A673 (cell line): ENCODE measurements around the gene BAIAP2L1. TPM values are rescaled to one million over a fixed set of nuclear protein-coding genes. Genes with fewer than 3 reads are reported as not detected.
"Not testable (repeated sequence)": the region's sequence is repeated elsewhere in the genome, so short reads cannot be mapped to it uniquely, and the experiment has no call there.

Experiments used
- BruUV-seq: library from RNA; stranded (reverse); fragments of 400-500 nt; replicated peaks from 2 replicates; lab custom pipeline; 2021; lab: Mats Ljungman, UMichigan
- CTCF ChIA-PET: fragments of 300-600 bp; sonication (Branson Sonifier 250); formaldehyde crosslinking; loops from one replicate; lab custom pipeline; 2022; ENCODE audit warnings: antibody characterized with exemption; lab: Charles Lee
- POLR2A ChIA-PET: fragments of 300-600 bp; sonication (Branson Sonifier 250); formaldehyde crosslinking; loops from one replicate; lab custom pipeline; 2022; ENCODE audit warnings: antibody characterized with exemption; ENCODE audit not compliant: low non-redundant PET; lab: Charles Lee
- DNase-seq: peaks from one replicate; pipeline ENCODE4 v3.0.0-alpha.2; 2015; ENCODE audit warnings: low spot score
- H3K27ac ChIP-seq: fragments of 200-600 bp; sonication (generic); 2 replicates; pipeline ENCODE4 v1.5.1; 2016; ENCODE audit warnings: mixed run types, low read depth, mild to moderate bottlenecking, mixed read lengths, antibody characterized with exemption, low read length; ENCODE audit not compliant: poor library complexity, severe bottlenecking
- H3K27me3 ChIP-seq: fragments of 200-600 bp; sonication (generic); replicated peaks from 2 replicates; pipeline ENCODE4 v1.6.1; 2017; ENCODE audit warnings: mixed run types, low read depth, mild to moderate bottlenecking, mixed read lengths, antibody characterized with exemption, low read length; ENCODE audit not compliant: insufficient read depth, poor library complexity
- H3K36me3 ChIP-seq: fragments of 200-600 bp; sonication (generic); 2 replicates; pipeline ENCODE4 v1.6.1; 2016; ENCODE audit warnings: mixed run types, mild to moderate bottlenecking, mixed read lengths, antibody characterized with exemption, low read length; ENCODE audit not compliant: insufficient read depth, poor library complexity, severe bottlenecking
- H3K4me1 ChIP-seq: fragments of 200-600 bp; sonication (generic); 2 replicates; pipeline ENCODE4 v1.6.1; 2017; ENCODE audit warnings: mixed run types, mild to moderate bottlenecking, mixed read lengths, antibody characterized with exemption, low read length; ENCODE audit not compliant: insufficient read depth, poor library complexity, severe bottlenecking
- H3K4me3 ChIP-seq: fragments of 200-600 bp; sonication (generic); 2 replicates; pipeline ENCODE4 v1.5.1; 2016; ENCODE audit warnings: low read depth, mixed run types, mild to moderate bottlenecking, mixed read lengths, low read length; ENCODE audit not compliant: poor library complexity, severe bottlenecking
- H3K9me3 ChIP-seq: fragments of 200-600 bp; sonication (generic); 2 replicates; pipeline ENCODE4 v1.6.1; 2016; ENCODE audit warnings: mixed run types, low read depth, mild to moderate bottlenecking, mixed read lengths, antibody characterized with exemption, low read length; ENCODE audit not compliant: poor library complexity, severe bottlenecking
- CTCF ChIP-seq: fragments of 300-800, 200-600 bp; sonication (generic); conservative IDR thresholded peaks from 2 replicates; pipeline ENCODE4 v1.5.1; 2017; ENCODE audit warnings: low read depth, mild to moderate bottlenecking, antibody characterized with exemption, low read length, moderate library complexity, mixed read lengths
- EZH2 ChIP-seq: fragments of 200-600 bp; sonication (generic); IDR thresholded peaks from 2 replicates; pipeline ENCODE4 v1.6.1; 2017; ENCODE audit warnings: borderline replicate concordance, low read depth, mild to moderate bottlenecking, mixed read lengths, antibody characterized with exemption, low read length; ENCODE audit not compliant: poor library complexity, severe bottlenecking
- intact Hi-C: fragments of 100-400 bp; cut with micrococcal nuclease; formaldehyde crosslinking; loops from one replicate; pipeline ENCODE4 v1.10.0; 2022; ENCODE audit not compliant: unreplicated experiment
- total RNA-seq: library from RNA; stranded (reverse); gene quantifications from 2 replicates; pipeline ENCODE4 v1.2.3, GENCODE V29; 2021

Gene BAIAP2L1
- total RNA-seq, 1 experiment from 2014 or later = 0.77 TPM

GRCh38 chr7:98319176-98319575, 81.7 kb downstream of the BAIAP2L1 start:
- CTCF ChIA-PET = no interaction called here
- no peak for DNase-seq
- TF ChIP-seq EZH2 (no peak), CTCF (no peak)
- no peaks in the 10 kb centered on the region for H3K9me3 ChIP-seq
- no peak overlapping the region for H3K27ac ChIP-seq
- peaks cover 18% of the 10 kb centered on the region for H3K27me3 ChIP-seq
- no TSS peak for BruUV-seq
- H3K36me3 ChIP-seq = no peaks in the 10 kb centered on the region
- no peak overlapping the region for H3K4me3 ChIP-seq
- intact Hi-C loops = no loop called here
- no peaks in the 10 kb centered on the region for H3K4me1 ChIP-seq
- POLR2A ChIA-PET = no interaction called here

- no peaks in the 10 kb centered on the region for H3K9me3 ChIP-seq
- intact Hi-C loops = no loop called here
- POLR2A ChIA-PET = no interaction called here
- no peaks in the 10 kb centered on the region for H3K4me1 ChIP-seq
- DNase-seq = no peak
- CTCF ChIA-PET = no interaction called here
- no peaks in the 10 kb centered on the region for H3K36me3 ChIP-seq
- no TSS peak for BruUV-seq
- no peak overlapping the region for H3K4me3 ChIP-seq
- no peak for TF ChIP-seq EZH2
- no peak for TF ChIP-seq CTCF
- H3K27ac ChIP-seq = no peak overlapping the region
- peaks cover 5% of the 10 kb centered on the region for H3K27me3 ChIP-seq
These were observed 83.4 kb downstream of the BAIAP2L1 start for GRCh38 chr7:98317366-98318040.

DNA sequence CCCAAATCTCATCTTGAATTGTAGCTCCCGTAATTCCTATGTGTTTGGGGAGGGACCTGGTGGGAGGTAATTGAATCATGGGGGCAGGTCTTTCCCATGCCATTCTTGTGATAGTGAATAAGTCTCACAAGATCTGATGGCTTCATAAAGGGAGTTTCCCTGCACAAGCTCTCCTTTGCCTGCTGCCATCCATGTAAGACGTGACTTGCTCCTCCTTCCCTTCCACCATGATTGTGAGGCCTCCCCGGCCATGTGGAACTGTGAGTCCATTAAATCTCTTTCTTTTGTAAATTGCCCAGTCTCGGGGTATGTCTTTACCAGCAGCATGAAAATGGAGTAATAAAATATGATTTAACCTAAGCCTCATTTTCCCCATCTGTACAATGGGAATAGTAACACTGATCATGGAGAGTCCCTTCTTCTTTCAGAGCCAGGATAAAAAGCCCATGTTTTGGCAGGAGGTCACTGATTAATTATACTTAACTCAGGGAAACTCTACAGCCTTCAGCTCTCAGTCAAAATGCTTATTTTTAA, 84.8 kb downstream of the BAIAP2L1 start:
- DNase-seq, H3K36me3 ChIP-seq, H3K9me3 ChIP-seq, intact Hi-C loops, H3K27me3 ChIP-seq, BruUV-seq, H3K27ac ChIP-seq, POLR2A ChIA-PET, CTCF ChIA-PET, H3K4me1 ChIP-seq, H3K4me3 ChIP-seq: not testable (repeated sequence)

- ChIA-PET CTCF (no interaction called here), POLR2A (no interaction called here)
- DNase-seq = no peak
- Histone ChIP-seq H3K27ac (no peak overlapping the region), H3K36me3 (no peaks in the 10 kb centered on the region), H3K4me1 (no peaks in the 10 kb centered on the region), H3K27me3 (no peaks in the 10 kb centered on the region), H3K9me3 (no peaks in the 10 kb centered on the region), H3K4me3 (no peak overlapping the region)
- TF ChIP-seq EZH2 = no peak
- no peak for TF ChIP-seq CTCF
- intact Hi-C loops = no loop called here
- no TSS peak for BruUV-seq
These were observed 85.4 kb downstream of the BAIAP2L1 start for GRCh38 chr7:98315318-98315993.
